Gastrocnemius medialis (tissue), 4 donors: ENCODE measurements around the gene MSH3.
"Not testable (repeated sequence)": the region's sequence is repeated elsewhere in the genome, so short reads cannot be mapped to it uniquely, and the experiment has no call there.

Experiments used
- CTCF ChIP-seq, 5 experiments: fragments of 450-650 bp in 3 of 5; fragments of 200-600 bp in 2 of 5; sonication (generic) in 2 of 5; IDR thresholded peaks in 4 of 5; conservative IDR thresholded peaks in 1 of 5; 1 replicate in 4 of 5; 2 replicates in 1 of 5; pipeline ENCODE4 v1.5.1; 2016 to 2019; ENCODE audit warnings: antibody characterized with exemption in 5 of 5, mild to moderate bottlenecking in 3 of 5, moderate library complexity in 3 of 5
- POLR2A ChIP-seq, 2 donors: fragments of 450-650 bp; IDR thresholded peaks; one replicate each; pipeline ENCODE4 v1.6.1; 2017; ENCODE audit warnings: antibody characterized with exemption in 2 of 2, mild to moderate bottlenecking in 2 of 2, moderate library complexity in 2 of 2

GRCh38 chr5:80846422-80846821 is 192.0 kb downstream of the MSH3 start:
- not testable (repeated sequence) for TF ChIP-seq POLR2A (IDR thresholded peaks at IDR 0.05); CTCF (IDR thresholded peaks at IDR 0.05 in 4 of 5, conservative IDR thresholded peaks at IDR 0.05 in 1 of 5)
